Adrenal gland (tissue), 12 donors: ENCODE measurements around the gene ATR. TPM values are rescaled to one million over a fixed set of nuclear protein-coding genes. Genes with fewer than 3 reads are reported as not detected.
"Not testable (repeated sequence)": the region's sequence is repeated elsewhere in the genome, so short reads cannot be mapped to it uniquely, and the experiment has no call there.

ENCODE experiments used
- DNase-seq, 7 donors: peaks; one replicate each; pipeline ENCODE4 v3.0.0-alpha.2; 2019 to 2020
- H3K27ac ChIP-seq, 5 donors: fragments of 200-600 bp; sonication (generic) in 4 of 5; 1 replicate in 3 of 5; 2 replicates in 2 of 5; pipeline versions ENCODE4 v1.5.1 to v1.8.0; 2016 to 2020; ENCODE audit warnings: mild to moderate bottlenecking in 1 of 5
- H3K27me3 ChIP-seq: fragments of 200-600 bp; 2 replicates; pipeline ENCODE4 v1.8.0; 2021
- H3K36me3 ChIP-seq, 2 donors: fragments of 200-600 bp; replicated peaks in 1 of 2; 1 replicate in 1 of 2; 2 replicates in 1 of 2; pipeline versions ENCODE4 v1.5.1 to v1.8.0; 2018 to 2022
- H3K4me1 ChIP-seq, 2 donors: fragments of 200-600 bp; replicated peaks in 1 of 2; 1 replicate in 1 of 2; 2 replicates in 1 of 2; pipeline versions ENCODE4 v1.5.1 to v1.8.0; 2018 to 2021
- H3K4me3 ChIP-seq, 4 donors: fragments of 200-600 bp; sonication (generic) in 3 of 4; one replicate each; pipeline ENCODE4 v1.5.1; 2016 to 2018
- H3K9me3 ChIP-seq, 3 donors: fragments of 200-600 bp; sonication (generic) in 1 of 3; replicated peaks in 1 of 3; 1 replicate in 2 of 3; 2 replicates in 1 of 3; pipeline versions ENCODE4 v1.5.1 to v1.8.0; 2016 to 2021
- CTCF ChIP-seq, 6 experiments: fragments of 450-650 bp in 4 of 6; fragments of 200-600 bp in 2 of 6; sonication (generic) in 1 of 6; IDR thresholded peaks; 1 replicate in 5 of 6; 2 replicates in 1 of 6; pipeline versions ENCODE4 v1.5.1 to v1.8.0; 2016 to 2021; ENCODE audit warnings: antibody characterized with exemption in 6 of 6, mild to moderate bottlenecking in 2 of 6, moderate library complexity in 1 of 6
- POLR2A ChIP-seq, 2 donors: fragments of 450-650 bp; IDR thresholded peaks; one replicate each; pipeline ENCODE4 v1.6.1; 2017; ENCODE audit warnings: antibody characterized with exemption in 2 of 2, mild to moderate bottlenecking in 2 of 2, moderate library complexity in 1 of 2
- WGBS, 4 donors: extraction: QIAGEN DNeasy Blood & Tissue Kit in 2 of 4; methylation state at CpG; one replicate each; pipeline versions ENCODE4 v1.1.5 to v1.1.7; 2013 to 2017; 5-methylcytosine and 5-hydroxymethylcytosine counted together
- intact Hi-C, 2 donors: fragments of 100-400 bp; cut with DNase I; formaldehyde crosslinking; loops; one replicate each; pipeline versions ENCODE4 v1.14.1 to v1.15.0; 2022 to 2023
- polyA plus RNA-seq, 3 donors: library from polyadenylated mRNA; stranded (reverse); fragments of 200-250 nt in 2 of 3; fragments of 350-450 nt in 1 of 3; fragmentation: Illumina TruSeq in 1 of 3; extraction: RNeasy Lipid Tissue Mini Kit (QIAGEN cat#74804) in 1 of 3; gene quantifications; one replicate each; pipeline ENCODE4 v1.2.3, GENCODE V29; 2013 to 2014
- total RNA-seq, 9 donors: library from RNA; depleted of rRNA in 4 of 9; stranded (reverse); fragments of >200 nt in 4 of 9; fragments of 120-200 nt in 1 of 9; fragmentation: NEBNext Ultra II Directional in 1 of 9; extraction: Animal tissue kit (Norgen Biotek cat#: 25700) in 1 of 9; gene quantifications; one replicate each; pipeline versions ENCODE4 v1.1.0 to v1.2.4, GENCODE V29; 2013 to 2023
- donor health status: healthy with polysubstance abuse.
- donor health status: Bipolar disorder and iron deficiency.
- donor health status: DM: yes; HTN: yes; CAD: no.
- donor health status: DM: no; HTN: no; CAD: no.
- donor health status: DM: no; HTN: no; CAD: no.
- donor health status: DM: yes; HTN: yes; CAD: no.

The ATR gene
- total and polyA plus RNA-seq, 12 donors, result 34.7 to 131 (median 53.3) TPM

DNA sequence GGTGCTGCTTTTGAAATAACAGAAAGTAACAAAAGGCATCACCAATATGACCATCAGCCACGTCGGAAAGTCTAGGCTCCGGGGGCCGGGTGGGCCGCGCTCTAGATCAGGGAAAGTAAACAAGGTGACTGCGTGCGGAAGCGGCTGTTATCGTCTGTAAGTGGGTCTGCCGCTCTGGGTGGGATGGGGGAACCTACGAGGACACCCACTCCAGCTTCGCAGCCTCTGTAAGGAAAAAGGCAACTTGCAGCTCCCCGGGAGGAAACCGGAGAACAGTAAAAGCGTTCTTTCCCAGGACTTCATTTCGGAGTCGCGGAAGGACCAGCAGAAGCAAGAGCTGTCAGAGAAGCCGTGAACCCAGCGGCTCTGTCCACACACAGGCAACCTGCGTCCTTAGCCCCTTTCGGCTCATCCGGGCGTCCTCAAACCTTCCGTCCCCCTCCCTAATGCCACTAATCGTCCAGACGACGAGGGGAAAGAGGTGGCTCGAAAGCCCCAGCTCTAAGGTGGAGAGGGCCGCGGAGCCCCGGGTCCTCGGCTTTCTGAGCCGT, 131.2 kb downstream of the ATR start:
- TF ChIP-seq POLR2A (IDR thresholded peaks at IDR 0.05) (no peak), CTCF (IDR thresholded peaks at IDR 0.05) (no peak)
- WGBS, 4 donors, result 0 to 1% (median 0%) methylated on average over 15 to 35 of the region's 35 CpGs

GRCh38 chr3:142445816-142446254, 132.7 kb downstream of the ATR start:
- Histone ChIP-seq H3K9me3 (no peaks in the 10 kb centered on the region), H3K27ac (no peak overlapping the region), H3K4me1 (peaks cover 5 to 31% of the 10 kb centered on the region in 2 donors), H3K4me3 (peak overlapping the region in 1 of 4 donors; percentile 97), H3K27me3 (no peaks in the 10 kb centered on the region), H3K36me3 (peaks cover 0 to 10% of the 10 kb centered on the region in 2 donors)
- DNase-seq, result no peak
- 63 to 76% (median 67%) methylated on average over 6 of the region's 6 CpGs for WGBS, 4 donors
- no peak for TF ChIP-seq CTCF (IDR thresholded peaks at IDR 0.05)
- TF ChIP-seq POLR2A (IDR thresholded peaks at IDR 0.05), result no peak
- intact Hi-C loops, result no loop called here

More for the DNA sequence above, 131.2 kb downstream of the ATR start:
- H3K4me1 ChIP-seq, result peaks cover 5 to 31% of the 10 kb centered on the region in 2 donors
- peaks cover 0 to 26% of the 10 kb centered on the region in 2 donors for H3K36me3 ChIP-seq
- intact Hi-C loops, result no loop called here
- peak; percentile 46 to 71 (median 57) for DNase-seq
- H3K9me3 ChIP-seq, result no peaks in the 10 kb centered on the region
- H3K4me3 ChIP-seq, result peak overlapping the region; percentile 22 to 97 (median 78)
- peak overlapping the region; percentile 96 to 100 (median 98) for H3K27ac ChIP-seq
- no peaks in the 10 kb centered on the region for H3K27me3 ChIP-seq

DNA sequence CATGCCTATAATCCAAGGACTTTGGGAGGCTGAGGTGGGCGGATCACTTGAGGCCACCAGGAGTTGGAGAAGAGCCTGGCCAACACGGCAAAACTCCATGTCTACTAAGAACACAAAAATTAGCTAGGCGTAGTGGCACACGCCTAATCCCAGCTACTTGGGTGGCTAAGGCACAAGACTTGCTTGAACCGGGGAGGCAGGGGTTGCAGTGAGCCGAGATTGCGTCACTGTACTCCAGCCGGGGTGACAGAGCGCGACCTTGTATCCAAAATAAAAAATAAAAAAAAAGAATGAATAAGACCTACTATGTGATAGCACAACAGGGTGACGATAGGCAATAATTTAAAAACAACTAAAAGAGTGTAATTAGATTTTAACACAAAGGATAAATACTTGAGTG, 134.2 kb downstream of the ATR start:
- Histone ChIP-seq H3K4me1 (peaks cover 5 to 31% of the 10 kb centered on the region in 2 donors), H3K4me3 (no peak overlapping the region), H3K27me3 (no peaks in the 10 kb centered on the region), H3K27ac (no peak overlapping the region), H3K9me3 (no peaks in the 10 kb centered on the region), H3K36me3 (no peaks in the 10 kb centered on the region)
- intact Hi-C loops, result no loop called here
- WGBS, 4 donors, result 87 to 90% (median 89%) methylated on average over 11 of the region's 11 CpGs
- TF ChIP-seq POLR2A (IDR thresholded peaks at IDR 0.05) (no peak), CTCF (IDR thresholded peaks at IDR 0.05) (no peak)
- DNase-seq, result no peak

GRCh38 chr3:142443060-142443459, 135.5 kb downstream of the ATR start:
- intact Hi-C loops, result not testable (repeated sequence)
- peaks cover 5 to 26% of the 10 kb centered on the region in 2 donors for H3K4me1 ChIP-seq
- WGBS, 4 donors, result 91 to 97% (median 96%) methylated on average over 10 to 12 of the region's 12 CpGs

GRCh38 chr3:142439499-142440220, 138.9 kb downstream of the ATR start:
- DNase-seq, H3K9me3 ChIP-seq, H3K36me3 ChIP-seq, H3K4me3 ChIP-seq, H3K27me3 ChIP-seq, H3K27ac ChIP-seq, intact Hi-C loops: not testable (repeated sequence)
- WGBS, 4 donors, result 90 to 92% (median 90%) methylated on average over 12 to 15 of the region's 15 CpGs
- H3K4me1 ChIP-seq, result peaks cover 5 to 12% of the 10 kb centered on the region in 2 donors

More at GRCh38 chr3:142443060-142443459, 135.5 kb downstream of the ATR start:
- not testable (repeated sequence) for H3K36me3 ChIP-seq, H3K27me3 ChIP-seq, H3K9me3 ChIP-seq, H3K4me3 ChIP-seq, H3K27ac ChIP-seq, DNase-seq

- H3K27ac ChIP-seq, H3K9me3 ChIP-seq, intact Hi-C loops, H3K36me3 ChIP-seq, H3K4me3 ChIP-seq, H3K4me1 ChIP-seq, DNase-seq, H3K27me3 ChIP-seq: not testable (repeated sequence)
- 97 to 99% (median 97%) methylated on average over 11 of the region's 11 CpGs for WGBS, 4 donors
Measured at GRCh38 chr3:142438096-142438495, 140.4 kb downstream of the ATR start.
